SU-DHL-6 (cell line): ENCODE results near the gene MTOR.

Experiments used
- H2AFZ ChIP-seq: fragments of 200-600 bp; sonication (generic); 2 replicates; pipeline ENCODE4 v1.6.1; 2014; ENCODE audit warnings: low read depth, mild to moderate bottlenecking, moderate library complexity, mixed read lengths, antibody characterized with exemption, low read length; ENCODE audit not compliant: severe bottlenecking
- H3F3A ChIP-seq: fragments of 200-600 bp; shearing (Covaris generic); 2 replicates; pipeline ENCODE4 v1.6.0; 2016; ENCODE audit warnings: antibody characterized with exemption, mild to moderate bottlenecking; ENCODE audit not compliant: insufficient read depth
- H3K27ac ChIP-seq: fragments of 200-600 bp; sonication (generic); 2 replicates; pipeline ENCODE4 v1.5.1; 2016; ENCODE audit warnings: low read depth, mild to moderate bottlenecking, low read length, moderate library complexity, mixed read lengths
- H3K27me3 ChIP-seq: fragments of 200-600 bp; sonication (generic), shearing (Covaris generic); 2 replicates; pipeline ENCODE4 v1.6.0; 2014; ENCODE audit warnings: mild to moderate bottlenecking, low read length
- H3K36me3 ChIP-seq: fragments of 200-600 bp; sonication (generic); 2 replicates; pipeline ENCODE4 v1.6.1; 2014; ENCODE audit warnings: mild to moderate bottlenecking, low read length, mixed read lengths
- H3K4me2 ChIP-seq: fragments of 300-600, 200-600 bp; shearing (Covaris generic), sonication (generic); 2 replicates; pipeline ENCODE4 v1.6.0; 2014; ENCODE audit warnings: low read length, low read depth, mild to moderate bottlenecking; ENCODE audit not compliant: poor library complexity, severe bottlenecking
- H3K4me3 ChIP-seq: fragments of 200-600 bp; sonication (generic); 2 replicates; pipeline ENCODE4 v1.5.1; 2014; ENCODE audit warnings: antibody characterized with exemption, low read length, mild to moderate bottlenecking, mixed read lengths; ENCODE audit not compliant: insufficient read depth, poor library complexity, severe bottlenecking
- H3K79me2 ChIP-seq: fragments of 200-600 bp; sonication (generic); 2 replicates; pipeline ENCODE4 v1.6.1; 2014; ENCODE audit warnings: mild to moderate bottlenecking, low read length, moderate library complexity; ENCODE audit not compliant: insufficient read depth
- H3K9ac ChIP-seq: fragments of 200-600 bp; sonication (generic); 2 replicates; pipeline ENCODE4 v1.7.0; 2014; ENCODE audit warnings: mild to moderate bottlenecking, low read length
- H3K9me2 ChIP-seq: fragments of 200-600 bp; sonication (generic); replicated peaks from 2 replicates; pipeline ENCODE4 v1.6.1; 2014; ENCODE audit warnings: low read length; ENCODE audit not compliant: insufficient read depth
- H3K9me3 ChIP-seq: fragments of 200-600 bp; sonication (generic); 2 replicates; pipeline ENCODE4 v1.6.1; 2014; ENCODE audit warnings: low read length, mixed read lengths; ENCODE audit not compliant: insufficient read depth
- H4K20me1 ChIP-seq: fragments of 200-600 bp; sonication (generic); 2 replicates; pipeline ENCODE4 v1.6.1; 2014; ENCODE audit warnings: low read depth, mild to moderate bottlenecking, antibody characterized with exemption, low read length, moderate library complexity, mixed read lengths
- CTCF ChIP-seq: fragments of 200-600 bp; sonication (generic); IDR thresholded peaks from one replicate; pipeline ENCODE4 v1.5.1; 2017; ENCODE audit warnings: antibody characterized with exemption, mild to moderate bottlenecking, low read length, moderate library complexity; ENCODE audit not compliant: insufficient read depth, poor library complexity, severe bottlenecking
- EZH2phosphoT487 ChIP-seq: fragments of 200-600 bp; sonication (generic), shearing (Covaris generic); conservative IDR thresholded peaks from 2 replicates; pipeline ENCODE4 v1.6.1; 2018; ENCODE audit warnings: mild to moderate bottlenecking, antibody characterized with exemption, low read length, moderate library complexity, mixed read lengths

Gene MTOR

GRCh38 chr1:11188858-11189451, 73.4 kb downstream of the MTOR start, which contains the start of gene ANGPTL7:
ANGPTL7 (plus strand) TSS chr1:11189355; CDS start chr1:11189580, 225 bp downstream.
- H3K4me3 ChIP-seq = no peak within 1 kb of the TSS
- no peak within 1 kb of the TSS for H3K27ac ChIP-seq
- H4K20me1 ChIP-seq = no peaks in the 10 kb centered on the region
- H3K9me2 ChIP-seq = no peaks in the 10 kb centered on the region
- H3F3A ChIP-seq = no peaks in the 10 kb centered on the region
- no peaks in the 10 kb centered on the region for H3K27me3 ChIP-seq
- H3K36me3 ChIP-seq = 0 out of 2 replicates have a peak, but pooled peaks cover 7% of the 10 kb centered on the region
- H3K4me2 ChIP-seq = no peak within 1 kb of the TSS
- no peaks in the 10 kb centered on the region for H3K79me2 ChIP-seq
- H3K9ac ChIP-seq = no peak within 1 kb of the TSS
- no peak for TF ChIP-seq CTCF
- TF ChIP-seq EZH2phosphoT487 = no peak
- H2AFZ ChIP-seq = no peak within 1 kb of the TSS
- no peaks in the 10 kb centered on the region for H3K9me3 ChIP-seq

- H3K9ac ChIP-seq = no peak overlapping the region
- H3K27ac ChIP-seq = no peak overlapping the region
- H2AFZ ChIP-seq = no peak overlapping the region
- H3K9me2 ChIP-seq = no peaks in the 10 kb centered on the region
- H4K20me1 ChIP-seq = no peaks in the 10 kb centered on the region
- H3K27me3 ChIP-seq = no peaks in the 10 kb centered on the region
- H3K79me2 ChIP-seq = no peaks in the 10 kb centered on the region
- no peak overlapping the region for H3K4me3 ChIP-seq
- H3F3A ChIP-seq = no peaks in the 10 kb centered on the region
- no peaks in the 10 kb centered on the region for H3K9me3 ChIP-seq
- 0 out of 2 replicates have a peak, but pooled peaks cover 7% of the 10 kb centered on the region for H3K36me3 ChIP-seq
- no peak overlapping the region for H3K4me2 ChIP-seq
- TF ChIP-seq CTCF (no peak), EZH2phosphoT487 (no peak)
These were observed 74.0 kb downstream of the MTOR start for GRCh38 chr1:11188381-11188780.

- Histone ChIP-seq H3K9ac (no peak overlapping the region), H3K9me3 (no peaks in the 10 kb centered on the region), H3K27ac (no peak overlapping the region), H4K20me1 (no peaks in the 10 kb centered on the region), H3F3A (no peaks in the 10 kb centered on the region), H3K4me3 (no peak overlapping the region), H3K4me2 (no peak overlapping the region), H3K9me2 (no peaks in the 10 kb centered on the region), H3K27me3 (no peaks in the 10 kb centered on the region), H3K79me2 (no peaks in the 10 kb centered on the region), H2AFZ (no peak overlapping the region), H3K36me3 (0 out of 2 replicates have a peak, but pooled peaks cover 7% of the 10 kb centered on the region)
- no peak for TF ChIP-seq CTCF
- no peak for TF ChIP-seq EZH2phosphoT487
These were observed 74.4 kb downstream of the MTOR start for GRCh38 chr1:11187931-11188330.
